H9 (cell line): ENCODE results near the gene KRT8. TPM values are rescaled to one million over a fixed set of nuclear protein-coding genes. Genes with fewer than 3 reads are reported as not detected.

ENCODE experiments used
- DNase-seq: peaks from one replicate; pipeline ENCODE4 v3.0.0-alpha.2; 2017
- H2AFZ ChIP-seq: one replicate; pipeline ENCODE4 v1.6.1; 2013; ENCODE audit warnings: mild to moderate bottlenecking, low read length, control low read depth, moderate library complexity
- H2AK5ac ChIP-seq: 2 replicates; pipeline ENCODE4 v1.6.1; 2013; ENCODE audit warnings: low read length, control low read depth, mixed read lengths; ENCODE audit not compliant: insufficient read length
- H2BK120ac ChIP-seq: one replicate; pipeline ENCODE4 v1.6.1; 2013; ENCODE audit warnings: low read depth, mild to moderate bottlenecking, low read length, control low read depth, inconsistent platforms; ENCODE audit not compliant: poor library complexity, severe bottlenecking
- H2BK12ac ChIP-seq: 2 replicates; pipeline ENCODE4 v1.6.1; 2013; ENCODE audit warnings: low read length, control low read depth, mixed read lengths, low read depth; ENCODE audit not compliant: insufficient read length
- H2BK15ac ChIP-seq: 2 replicates; pipeline ENCODE4 v1.6.1; 2013; ENCODE audit warnings: low read depth, low read length, control low read depth
- H2BK20ac ChIP-seq: one replicate; pipeline ENCODE4 v1.6.1; 2013; ENCODE audit warnings: low read depth, mild to moderate bottlenecking, low read length, control low read depth, inconsistent platforms; ENCODE audit not compliant: poor library complexity, severe bottlenecking
- H2BK5ac ChIP-seq: 2 replicates; pipeline ENCODE4 v1.6.1; 2013; ENCODE audit warnings: low read length, control low read depth, mixed read lengths; ENCODE audit not compliant: insufficient read length
- H3K14ac ChIP-seq: 2 replicates; pipeline ENCODE4 v1.6.1; 2013; ENCODE audit warnings: low read length, control low read depth; ENCODE audit not compliant: insufficient read depth
- H3K18ac ChIP-seq: 2 replicates; pipeline ENCODE4 v1.6.1; 2013; ENCODE audit warnings: low read depth, mild to moderate bottlenecking, mixed read lengths, low read length, control low read depth; ENCODE audit not compliant: insufficient read length
- H3K23ac ChIP-seq: 2 replicates; pipeline ENCODE4 v1.6.1; 2013; ENCODE audit warnings: low read length, control low read depth, mixed read lengths, low read depth; ENCODE audit not compliant: insufficient read length
- H3K23me2 ChIP-seq: 2 replicates; pipeline ENCODE4 v1.6.1; 2013; ENCODE audit warnings: low read depth, mild to moderate bottlenecking, mixed read lengths, low read length, control low read depth; ENCODE audit not compliant: insufficient read length, poor library complexity, severe bottlenecking
- H3K27ac ChIP-seq: 2 replicates; pipeline ENCODE4 v1.5.1; 2013; ENCODE audit warnings: low read length, control low read depth, mixed read lengths, low read depth; ENCODE audit not compliant: insufficient read length
- H3K27me3 ChIP-seq: 2 replicates; pipeline ENCODE4 v1.6.1; 2013; ENCODE audit warnings: low read length, control low read depth, inconsistent platforms; ENCODE audit not compliant: insufficient read depth
- H3K4ac ChIP-seq: 2 replicates; pipeline ENCODE4 v1.6.1; 2013; ENCODE audit warnings: low read depth, mild to moderate bottlenecking, control low read depth, inconsistent platforms, low read length, moderate library complexity
- H3K4me1 ChIP-seq: 2 replicates; pipeline ENCODE4 v1.6.1; 2013; ENCODE audit warnings: low read length, control low read depth, inconsistent platforms; ENCODE audit not compliant: insufficient read depth
- H3K4me2 ChIP-seq: 2 replicates; pipeline ENCODE4 v1.6.1; 2013; ENCODE audit warnings: low read length, control low read depth, mixed read lengths; ENCODE audit not compliant: insufficient read length, insufficient read depth
- H3K56ac ChIP-seq: 2 replicates; pipeline ENCODE4 v1.6.1; 2013; ENCODE audit warnings: low read depth, mild to moderate bottlenecking, mixed read lengths, low read length, control low read depth; ENCODE audit not compliant: insufficient read length
- H3K79me1 ChIP-seq: 2 replicates; pipeline ENCODE4 v1.6.1; 2013; ENCODE audit warnings: low read depth, mild to moderate bottlenecking, moderate library complexity, low read length, control low read depth, inconsistent platforms; ENCODE audit not compliant: insufficient read depth, poor library complexity, severe bottlenecking
- H3K79me2 ChIP-seq: 2 replicates; pipeline ENCODE4 v1.6.1; 2013; ENCODE audit warnings: low read length, control low read depth, inconsistent platforms; ENCODE audit not compliant: insufficient read depth
- H3K9ac ChIP-seq: 2 replicates; pipeline ENCODE4 v1.6.1; 2013; ENCODE audit warnings: low read length, control low read depth, mixed read lengths; ENCODE audit not compliant: insufficient read length; ENCODE audit errors: extremely low read depth
- H3K9me3 ChIP-seq: one replicate; pipeline ENCODE4 v1.6.1; 2013; ENCODE audit warnings: low read depth, low read length, inconsistent platforms; ENCODE audit not compliant: control insufficient read depth
- H3T11ph ChIP-seq: one replicate; pipeline ENCODE4 v1.6.1; 2013; ENCODE audit warnings: mild to moderate bottlenecking, low read length, control low read depth, inconsistent platforms
- H4K20me1 ChIP-seq: one replicate; pipeline ENCODE4 v1.6.1; 2013; ENCODE audit not compliant: control insufficient read depth, insufficient read length, insufficient read depth
- H4K5ac ChIP-seq: 2 replicates; pipeline ENCODE4 v1.6.1; 2013; ENCODE audit warnings: low read depth, mild to moderate bottlenecking, mixed read lengths, low read length, control low read depth; ENCODE audit not compliant: insufficient read length
- H4K8ac ChIP-seq: replicated peaks from 2 replicates; pipeline ENCODE4 v1.6.1; 2013; ENCODE audit warnings: low read length, control low read depth, mixed read lengths, low read depth; ENCODE audit not compliant: insufficient read length
- H4K91ac ChIP-seq: 2 replicates; pipeline ENCODE4 v1.6.1; 2013; ENCODE audit warnings: low read depth, mild to moderate bottlenecking, moderate library complexity, mixed read lengths, low read length, control low read depth; ENCODE audit not compliant: insufficient read length
- H3K27ac Mint-ChIP-seq, 3 experiments: 2 replicates in 2 of 3; 3 replicates in 1 of 3; pipeline ENCODE4 v1.8.0; 2020 to 2021; ENCODE audit warnings: mixed read lengths in 3 of 3, mild to moderate bottlenecking in 1 of 3, moderate library complexity in 1 of 3
- H3K27me3 Mint-ChIP-seq: 2 replicates; pipeline ENCODE4 v1.8.0; 2021; ENCODE audit warnings: low read depth, mild to moderate bottlenecking, moderate library complexity, mixed read lengths
- H3K36me3 Mint-ChIP-seq, 3 experiments: 2 replicates in 2 of 3; 3 replicates in 1 of 3; pipeline ENCODE4 v1.8.0; 2020 to 2021; ENCODE audit warnings: low read depth in 3 of 3, mixed read lengths in 3 of 3; ENCODE audit not compliant: insufficient read depth in 1 of 3
- H3K4me1 Mint-ChIP-seq, 2 experiments: 2 replicates each; pipeline ENCODE4 v1.8.0; 2020; ENCODE audit warnings: mixed read lengths in 2 of 2
- H3K4me3 Mint-ChIP-seq, 2 experiments: 2 replicates in 1 of 2; 3 replicates in 1 of 2; pipeline ENCODE4 v1.8.0; 2020 to 2021; ENCODE audit warnings: mild to moderate bottlenecking in 2 of 2, mixed read lengths in 2 of 2, moderate library complexity in 1 of 2
- H3K9me3 Mint-ChIP-seq, 2 experiments: 2 replicates in 1 of 2; 3 replicates in 1 of 2; pipeline ENCODE4 v1.8.0; 2020; ENCODE audit warnings: mild to moderate bottlenecking in 2 of 2, mixed read lengths in 2 of 2, moderate library complexity in 1 of 2
- CTCF ChIP-seq: fragments of 200-600 bp; sonication (generic); conservative IDR thresholded peaks from 3 replicates; pipeline ENCODE4 v1.8.0; 2021; ENCODE audit warnings: antibody characterized with exemption, mild to moderate bottlenecking
- WGBS: extraction: QIAGEN DNeasy Blood & Tissue Kit; methylation state at CpG from one replicate; pipeline ENCODE4 v1.1.7; 2013; ENCODE audit warnings: missing lambda C conversion rate, low lambda C conversion rate, mixed read lengths; ENCODE audit not compliant: insufficient read length; ENCODE audit errors: extremely low coverage; 5-methylcytosine and 5-hydroxymethylcytosine counted together
- total RNA-seq: library from RNA; stranded (reverse); gene quantifications from 2 replicates; pipeline ENCODE4 v1.2.1, GENCODE V29; 2021

KRT8 gene
- total RNA-seq, 1 experiment from 2014 or later, result 244 TPM

- no CpG with 5 or more reads among the region's 5 CpGs for WGBS
- H2AK5ac ChIP-seq, result no peak overlapping the region
- no peak overlapping the region for H3K4me2 ChIP-seq
- no peak overlapping the region for H3K18ac ChIP-seq
- Mint-ChIP-seq H3K27ac (no peak overlapping the region), H3K27me3 (peaks cover 9% of the 10 kb centered on the region), H3K4me3 (no peak overlapping the region), H3K9me3 (no peaks in the 10 kb centered on the region), H3K36me3 (no peaks in the 10 kb centered on the region), H3K4me1 (peaks cover 5 to 8% of the 10 kb centered on the region in 2 experiments)
- H3K23ac ChIP-seq, result no peak overlapping the region
- no peaks in the 10 kb centered on the region for H3K23me2 ChIP-seq
- no peak overlapping the region for H2BK5ac ChIP-seq
- TF ChIP-seq CTCF, result no peak
- no peak overlapping the region for H3K14ac ChIP-seq
- H3K79me1 ChIP-seq, result no peaks in the 10 kb centered on the region
- H3T11ph ChIP-seq, result no peak overlapping the region
- no peak for DNase-seq
- no peak overlapping the region for H3K9ac ChIP-seq
- H2AFZ ChIP-seq, result no peak overlapping the region
- H4K20me1 ChIP-seq, result peaks cover 2% of the 10 kb centered on the region
- no peak overlapping the region for H3K56ac ChIP-seq
- no peaks in the 10 kb centered on the region for H3K4me1 ChIP-seq
- no peak overlapping the region for H2BK20ac ChIP-seq
- H3K79me2 ChIP-seq, result no peaks in the 10 kb centered on the region
- H4K91ac ChIP-seq, result no peak overlapping the region
- H3K27me3 ChIP-seq, result no peaks in the 10 kb centered on the region
- H2BK12ac ChIP-seq, result no peak overlapping the region
- H3K9me3 ChIP-seq, result no peaks in the 10 kb centered on the region
- H2BK15ac ChIP-seq, result no peak overlapping the region
- H3K27ac ChIP-seq, result no peak overlapping the region
- no peak overlapping the region for H2BK120ac ChIP-seq
- H4K5ac ChIP-seq, result no peak overlapping the region
- H4K8ac ChIP-seq, result no peak overlapping the region
- no peak overlapping the region for H3K4ac ChIP-seq
Measured at GRCh38 chr12:52915637-52916036, 10.8 kb upstream of the KRT8 start.
